Right lobe of liver (tissue), 6 donors: ENCODE results near the gene FMN2. TPM values are rescaled to one million over a fixed set of nuclear protein-coding genes. Genes with fewer than 3 reads are reported as not detected.

Source experiments
- ATAC-seq, 4 donors: fragments of 200-7000 bp; cut with Tn5 transposase; one replicate each; pipeline ENCODE4 v1.9.1; 2020; ENCODE audit warnings: mild to moderate bottlenecking in 4 of 4, moderate library complexity in 4 of 4
- DNase-seq, 3 donors: peaks; one replicate each; pipeline ENCODE4 v3.0.0-alpha.2; 2020
- H3K27ac ChIP-seq, 3 donors: fragments of 200-600 bp; one replicate each; pipeline ENCODE4 v1.8.0; 2022
- H3K27me3 ChIP-seq, 2 donors: fragments of 200-600 bp; one replicate each; pipeline ENCODE4 v1.8.0; 2022
- H3K36me3 ChIP-seq, 4 donors: fragments of 200-600 bp; sonication (generic) in 1 of 4; one replicate each; pipeline versions ENCODE4 v1.5.1 to v1.8.0; 2017 to 2022; ENCODE audit warnings: control low read depth in 1 of 4
- H3K4me1 ChIP-seq, 4 donors: fragments of 200-600 bp; sonication (generic) in 1 of 4; one replicate each; pipeline versions ENCODE4 v1.5.1 to v1.8.0; 2017 to 2022; ENCODE audit warnings: control low read depth in 1 of 4
- H3K4me3 ChIP-seq, 3 donors: fragments of 200-600 bp; one replicate each; pipeline ENCODE4 v1.8.0; 2022
- H3K9me3 ChIP-seq, 4 donors: fragments of 200-600 bp; sonication (generic) in 1 of 4; one replicate each; pipeline versions ENCODE4 v1.5.1 to v1.8.0; 2017 to 2022; ENCODE audit warnings: control low read depth in 1 of 4
- CTCF ChIP-seq, 4 donors: fragments of 200-600 bp in 3 of 4; fragments of 450-650 bp in 1 of 4; IDR thresholded peaks; one replicate each; pipeline versions ENCODE4 v1.5.1 to v1.8.0; 2016 to 2022; ENCODE audit warnings: antibody characterized with exemption in 4 of 4, mild to moderate bottlenecking in 2 of 4
- POLR2A ChIP-seq: fragments of 450-650 bp; IDR thresholded peaks from one replicate; pipeline ENCODE4 v1.6.1; 2017; ENCODE audit warnings: antibody characterized with exemption, mild to moderate bottlenecking
- WGBS: methylation state at CpG from one replicate; pipeline ENCODE4 v1.1.6; 2018; ENCODE audit warnings: low coverage, low lambda C conversion rate; ENCODE audit not compliant: insufficient coverage; ENCODE audit errors: missing lambda C conversion rate; 5-methylcytosine and 5-hydroxymethylcytosine counted together
- intact Hi-C, 2 donors: fragments of 100-400 bp; cut with DNase I; formaldehyde crosslinking; loops; one replicate each; pipeline versions ENCODE4 v1.11.2 to v1.14.1; 2022
- small RNA-seq, 2 experiments: library from RNA; depleted of rRNA; stranded (forward); fragments of <200 nt; gene quantifications; one replicate each; pipeline ENCODE3, GENCODE V24; 2016
- total RNA-seq, 6 experiments: library from RNA; depleted of rRNA in 2 of 6; stranded (reverse); fragments of >200 nt in 2 of 6; fragmentation: NEBNext Ultra II Directional in 3 of 6; extraction: Animal tissue kit (Norgen Biotek cat#: 25700) in 3 of 6; gene quantifications; one replicate each; pipeline versions ENCODE4 v1.1.0 to v1.2.4, GENCODE V29; 2016 to 2023
- donor health status: DM: no; HTN: yes; CAD: no.
- donor health status: DM: no; HTN: no; CAD: no.
- donor health status: DM: no; HTN: no; CAD: no.
- donor health status: DM: no; HTN: yes; CAD: no.
- donor health status: DM: no; HTN: yes; CAD: no.

Gene FMN2
- total RNA-seq, 6 experiments from 2014 or later, result 0.12 TPM; not detected in 5

DNA sequence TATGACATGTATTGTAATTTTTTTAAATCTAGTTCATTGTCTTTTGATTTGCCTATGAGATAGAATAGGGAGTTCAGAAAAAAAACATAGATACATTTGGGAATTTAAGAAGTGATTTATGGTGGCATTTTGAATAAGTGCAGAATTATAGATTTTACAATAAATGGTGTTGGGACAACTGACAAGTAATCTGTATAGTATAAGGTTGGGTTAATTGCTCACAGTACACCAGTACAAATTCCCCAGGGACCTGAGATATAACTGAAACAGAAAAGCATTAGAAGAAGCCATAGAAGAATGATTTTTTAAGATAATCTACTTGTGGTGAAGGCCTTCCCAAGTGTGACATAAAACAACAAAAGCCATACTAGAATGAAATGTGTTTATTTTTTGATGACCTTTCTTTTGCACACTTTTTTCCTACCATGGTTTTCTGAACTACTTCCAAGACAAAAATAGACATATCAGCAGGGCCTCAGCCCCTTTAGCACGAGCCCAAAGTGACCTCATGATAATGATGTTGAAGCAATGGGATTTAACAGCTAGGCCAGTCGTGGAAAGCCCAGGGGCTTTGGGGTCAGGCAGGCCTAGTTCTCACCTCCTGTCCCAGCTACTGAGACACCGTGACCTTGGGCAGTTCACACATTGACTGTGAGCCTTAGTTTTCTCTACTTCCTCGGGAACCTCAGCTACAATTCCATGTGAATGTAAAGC, 432.8 kb downstream of the FMN2 start:
- intact Hi-C loops, result no loop called here
- no peaks in the 10 kb centered on the region for H3K36me3 ChIP-seq
- DNase-seq, result no peak

More for the DNA sequence above, 432.8 kb downstream of the FMN2 start:
- H3K9me3 ChIP-seq, result no peaks in the 10 kb centered on the region
- no peak for ATAC-seq
- H3K27me3 ChIP-seq, result no peaks in the 10 kb centered on the region
- no peak overlapping the region for H3K4me3 ChIP-seq
- peaks cover 0 to 8% (median 0%) of the 10 kb centered on the region in 4 donors for H3K4me1 ChIP-seq
- WGBS, result no CpG with 5 or more reads among the region's 4 CpGs
- H3K27ac ChIP-seq, result no peak overlapping the region
- no peak for TF ChIP-seq POLR2A
- TF ChIP-seq CTCF (IDR thresholded peaks at IDR 0.05), result no peak

Small RNA genes within 50 kb of the gene (small RNA-seq; reads per million reads assigned to genes)
- gene RF00019, result 0 reads per million in 2 experiments
